NCI-H146 (cell line): ENCODE results near the gene MX2.
"Not testable (repeated sequence)": the region's sequence is repeated elsewhere in the genome, so short reads cannot be mapped to it uniquely, and the experiment has no call there.

Experiments used
- DNase-seq: peaks from one replicate; lab custom pipeline; 2025; lab: John Stamatoyannopoulos, UW

The MX2 gene, protein sequence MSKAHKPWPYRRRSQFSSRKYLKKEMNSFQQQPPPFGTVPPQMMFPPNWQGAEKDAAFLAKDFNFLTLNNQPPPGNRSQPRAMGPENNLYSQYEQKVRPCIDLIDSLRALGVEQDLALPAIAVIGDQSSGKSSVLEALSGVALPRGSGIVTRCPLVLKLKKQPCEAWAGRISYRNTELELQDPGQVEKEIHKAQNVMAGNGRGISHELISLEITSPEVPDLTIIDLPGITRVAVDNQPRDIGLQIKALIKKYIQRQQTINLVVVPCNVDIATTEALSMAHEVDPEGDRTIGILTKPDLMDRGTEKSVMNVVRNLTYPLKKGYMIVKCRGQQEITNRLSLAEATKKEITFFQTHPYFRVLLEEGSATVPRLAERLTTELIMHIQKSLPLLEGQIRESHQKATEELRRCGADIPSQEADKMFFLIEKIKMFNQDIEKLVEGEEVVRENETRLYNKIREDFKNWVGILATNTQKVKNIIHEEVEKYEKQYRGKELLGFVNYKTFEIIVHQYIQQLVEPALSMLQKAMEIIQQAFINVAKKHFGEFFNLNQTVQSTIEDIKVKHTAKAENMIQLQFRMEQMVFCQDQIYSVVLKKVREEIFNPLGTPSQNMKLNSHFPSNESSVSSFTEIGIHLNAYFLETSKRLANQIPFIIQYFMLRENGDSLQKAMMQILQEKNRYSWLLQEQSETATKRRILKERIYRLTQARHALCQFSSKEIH

DNA sequence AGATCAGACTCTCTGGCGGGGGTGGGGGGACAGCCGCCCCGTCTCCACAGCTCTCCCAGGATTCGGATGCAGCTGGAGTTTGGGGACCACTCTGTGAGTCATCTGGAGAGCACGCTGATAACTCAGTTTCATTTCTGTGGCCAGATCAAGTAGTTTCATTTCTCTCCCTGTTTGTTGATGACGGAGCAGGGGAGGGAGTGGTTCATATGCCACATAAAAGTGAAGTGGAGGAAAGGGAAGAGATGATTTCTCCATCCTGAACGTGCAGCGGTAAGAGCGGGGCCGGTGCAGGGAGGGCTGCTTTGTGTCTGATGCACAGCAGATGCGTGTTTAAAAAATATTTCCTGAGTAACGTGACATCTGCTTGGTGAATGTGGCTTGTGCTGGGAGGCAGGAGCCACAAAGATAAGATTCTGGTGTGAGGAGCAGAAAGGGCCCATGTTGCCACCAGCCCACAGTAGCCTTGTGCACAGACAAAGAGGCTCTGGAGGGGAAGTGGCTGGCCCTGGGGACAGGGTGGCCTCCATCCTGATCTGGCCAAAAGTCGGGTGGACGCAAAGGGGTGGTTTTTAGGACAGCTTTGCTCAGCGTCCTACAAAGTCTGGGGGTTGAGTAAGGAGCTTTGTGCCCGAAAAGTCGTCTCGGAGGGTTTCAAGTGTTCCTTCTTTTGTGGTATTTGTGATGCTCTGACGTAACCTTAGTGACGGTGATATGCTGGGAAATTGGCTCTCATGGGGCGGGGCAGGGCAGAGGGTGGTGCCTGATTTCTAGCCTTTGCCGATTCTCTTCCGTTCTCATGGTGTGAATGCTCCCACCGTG is at the start of gene MX2:
Gene MX2, plus strand, starts transcription at position 242 of the 819 bp plus-strand sequence. CDS start 14,880 bp downstream, outside the sequence.
- no peak for DNase-seq

DNA sequence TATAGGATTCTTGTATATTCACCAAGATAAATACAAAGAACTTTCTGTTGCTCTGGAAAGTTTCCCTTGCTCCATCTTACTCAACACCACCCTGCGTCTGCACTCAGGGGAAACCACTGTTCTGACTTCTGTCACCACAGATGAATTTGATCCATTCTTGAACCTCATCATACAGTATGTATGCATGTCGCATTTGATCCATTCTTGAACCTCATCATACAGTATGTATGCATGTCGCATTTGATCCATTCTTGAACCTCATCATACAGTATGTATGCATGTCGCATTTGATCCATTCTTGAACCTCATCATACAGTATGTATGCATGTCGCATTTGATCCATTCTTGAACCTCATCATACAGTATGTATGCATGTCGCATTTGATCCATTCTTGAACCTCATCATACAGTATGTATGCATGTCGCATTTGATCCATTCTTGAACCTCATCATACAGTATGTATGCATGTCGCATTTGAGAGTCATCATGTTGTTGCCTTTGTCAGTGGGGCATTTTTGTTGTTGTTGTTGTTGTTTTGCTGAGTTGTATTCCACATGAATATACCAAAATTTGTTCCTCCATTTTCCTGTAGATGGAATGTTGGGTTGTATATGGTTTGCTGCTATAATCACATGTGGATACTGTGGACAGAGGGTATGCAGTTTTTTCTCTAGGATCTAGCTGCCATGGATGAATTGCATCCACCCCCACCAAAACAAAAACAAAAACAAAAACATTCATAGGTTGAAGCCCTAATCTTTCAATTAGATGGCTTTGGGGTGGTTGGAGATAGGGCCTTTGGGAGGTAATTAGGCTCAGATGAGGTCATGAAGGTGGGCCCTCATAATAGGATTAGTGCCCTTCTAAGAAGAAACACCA is 48.3 kb upstream of the MX2 start:
- not testable (repeated sequence) for DNase-seq

DNA sequence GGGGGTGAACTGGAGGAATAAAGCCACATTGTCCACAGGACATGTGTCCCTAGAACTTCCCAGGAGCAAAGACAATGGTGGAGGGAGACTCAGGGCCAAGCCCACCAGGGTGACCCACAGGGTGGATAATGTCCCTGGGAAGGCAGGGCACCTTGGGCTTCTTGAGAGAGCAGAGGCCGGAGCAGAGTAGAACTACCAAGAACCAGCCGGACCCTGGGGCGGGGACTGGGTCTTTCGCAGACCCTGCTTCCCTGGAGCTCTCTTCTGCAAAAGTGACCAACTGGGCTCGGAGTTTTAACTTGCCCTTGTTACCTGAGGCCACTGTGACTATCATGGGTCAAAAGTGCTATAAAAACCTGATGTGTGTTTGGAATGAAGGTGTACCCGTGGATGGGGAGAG is 46.1 kb upstream of the MX2 start:
- DNase-seq = no peak

GRCh38 chr21:41316200-41317062 is 45.4 kb upstream of the MX2 start, which contains the start of gene FAM3B:
Gene FAM3B, plus strand, starts transcription at chr21:41316801. Its CDS starts 79 bp downstream, at chr21:41316880.
- peak; percentile 92 for DNase-seq

GRCh38 chr21:41317063-41317392 is 44.8 kb upstream of the MX2 start:
- DNase-seq = no peak

- peak; percentile 56 for DNase-seq
Observed at GRCh38 chr21:41317458-41317857, 44.4 kb upstream of the MX2 start.

DNA sequence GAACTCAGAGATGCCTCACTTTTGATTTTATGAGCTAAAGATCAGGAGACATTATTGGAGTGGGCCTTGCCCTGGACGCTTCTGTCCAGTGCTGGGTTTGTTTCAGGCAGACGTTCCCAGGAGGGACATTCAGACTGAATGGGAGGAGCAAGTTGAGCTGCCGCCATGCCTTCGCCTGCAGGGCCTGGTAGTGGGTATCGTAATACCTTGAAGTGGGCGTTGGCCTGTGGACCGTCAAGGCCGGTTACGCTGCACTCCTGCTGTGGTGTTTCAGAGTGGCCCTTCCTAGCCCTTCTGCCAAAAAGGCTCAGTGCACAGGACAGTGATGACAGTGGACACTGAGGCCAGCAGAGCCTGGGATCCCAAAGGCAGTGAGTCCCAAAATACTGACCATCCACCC is 43.6 kb upstream of the MX2 start:
- no peak for DNase-seq

GRCh38 chr21:41319273-41319672 is 42.6 kb upstream of the MX2 start:
- DNase-seq = no peak

GRCh38 chr21:41321211-41321907 is 40.5 kb upstream of the MX2 start:
- DNase-seq = peak; percentile 75

DNA sequence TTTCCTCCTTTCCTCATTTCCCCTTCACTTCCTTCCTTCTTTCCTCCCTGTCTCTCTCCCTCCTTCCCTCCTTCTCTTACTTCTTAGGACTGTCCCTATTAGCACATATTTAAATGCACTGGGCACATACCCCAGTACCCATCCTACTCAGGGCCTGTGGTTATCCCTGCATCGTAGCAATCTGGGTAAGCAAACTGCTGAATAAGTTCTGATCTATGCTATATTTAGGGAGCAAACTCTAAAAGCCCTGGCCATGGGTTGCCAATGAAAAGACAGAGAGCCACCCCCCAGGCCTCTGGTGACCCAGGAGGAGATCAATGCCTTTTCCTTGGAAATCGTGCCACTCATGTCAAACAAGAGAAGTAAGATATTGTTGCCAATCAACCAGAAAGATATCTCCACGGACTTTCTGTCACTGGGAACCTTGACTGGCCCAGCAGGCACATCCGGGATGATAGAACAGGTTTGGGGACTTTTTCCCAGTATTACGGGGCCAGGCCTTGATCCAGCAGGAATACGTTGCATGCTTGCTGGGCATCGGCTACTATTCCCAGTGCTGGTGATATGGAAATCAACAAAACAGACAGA is 39.8 kb upstream of the MX2 start:
- DNase-seq = no peak

DNA sequence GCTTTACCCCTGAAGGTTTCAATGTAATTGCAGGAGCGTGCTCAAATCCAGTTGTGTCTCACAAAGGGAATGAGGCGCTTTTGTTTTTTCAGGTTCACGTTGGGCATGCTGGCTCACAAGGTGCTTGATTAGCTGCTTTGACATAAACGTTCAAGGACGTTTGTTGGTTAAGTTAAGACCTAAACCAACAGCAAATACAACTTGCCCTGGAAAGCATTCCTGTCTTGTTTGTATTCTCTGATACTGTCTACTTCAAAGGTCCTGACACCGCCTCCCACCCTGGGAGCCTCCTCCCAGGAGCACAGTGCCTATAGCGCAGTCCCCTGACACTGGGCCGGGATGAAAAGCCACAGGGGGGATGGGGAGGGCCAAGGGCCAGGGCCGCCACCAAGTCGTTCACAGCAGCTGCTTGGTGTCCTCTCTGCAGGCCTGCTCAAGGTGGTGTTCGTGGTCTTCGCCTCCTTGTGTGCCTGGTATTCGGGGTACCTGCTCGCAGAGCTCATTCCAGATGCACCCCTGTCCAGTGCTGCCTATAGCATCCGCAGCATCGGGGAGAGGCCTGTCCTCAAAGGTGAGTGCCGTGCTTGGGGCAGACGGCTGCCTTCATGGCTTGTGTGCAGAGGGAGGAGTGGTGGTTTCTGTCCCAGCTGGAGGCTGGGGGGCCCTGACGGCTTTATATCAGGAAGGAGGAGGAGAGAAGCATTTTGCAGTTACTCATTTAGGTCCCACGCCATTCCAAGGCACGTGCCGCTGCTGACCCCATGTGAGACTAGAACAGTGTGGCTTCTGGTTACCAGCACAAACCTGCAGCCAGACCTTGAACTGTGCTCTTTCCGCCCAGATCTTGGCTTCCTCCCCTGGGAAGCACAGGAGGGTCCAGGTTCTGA is 39.1 kb upstream of the MX2 start:
- no peak for DNase-seq

- no peak for DNase-seq
Observed at GRCh38 chr21:41325138-41325912, 36.5 kb upstream of the MX2 start.

- no peak for DNase-seq
Observed at GRCh38 chr21:41326414-41327080, 35.3 kb upstream of the MX2 start.

- no peak for DNase-seq
Observed at GRCh38 chr21:41327753-41328152, 34.1 kb upstream of the MX2 start.

DNA sequence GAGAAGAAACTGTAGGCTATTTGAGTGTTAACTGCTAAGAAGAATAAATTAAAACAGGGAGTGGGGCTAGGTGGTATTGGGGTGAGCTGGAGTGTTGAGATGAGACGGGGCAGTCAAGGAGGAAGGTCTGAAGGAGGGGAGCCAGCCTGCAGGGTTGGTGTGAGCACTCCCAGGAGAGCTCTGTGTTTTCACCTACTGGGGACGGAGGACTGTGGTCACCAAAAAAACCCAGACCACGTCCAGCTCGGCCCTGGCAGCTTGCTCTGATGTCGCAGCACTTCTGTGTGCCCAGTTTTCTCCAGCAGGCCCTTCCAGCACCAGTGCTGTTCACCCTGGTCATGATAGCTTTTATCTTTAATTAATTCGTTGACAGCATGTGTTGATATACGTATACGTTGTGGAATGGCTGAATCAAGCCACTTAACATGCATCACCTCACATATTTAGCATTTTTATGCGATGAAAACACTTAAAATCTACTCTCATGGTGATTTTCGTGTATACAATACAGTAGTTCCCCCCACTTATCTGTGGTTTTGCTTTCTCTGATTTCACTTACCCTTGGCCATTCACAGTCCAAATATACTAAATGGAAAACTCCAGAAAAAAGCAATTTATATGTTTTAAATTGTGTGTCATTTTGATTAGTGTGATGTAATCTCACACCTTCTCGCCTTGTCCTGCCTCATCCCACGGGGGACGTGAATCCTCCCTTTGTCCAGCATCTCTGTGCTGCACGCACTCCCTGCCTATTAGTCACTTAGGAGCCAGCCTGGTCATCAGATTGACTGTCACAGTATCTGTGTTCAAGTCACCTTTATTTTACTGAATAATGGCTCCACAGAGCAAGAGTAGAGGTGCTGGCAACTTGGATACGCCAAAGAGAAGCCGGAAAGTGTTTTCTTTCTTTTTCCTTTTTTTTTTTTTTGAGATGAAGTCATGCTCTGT is 32.9 kb upstream of the MX2 start:
- no peak for DNase-seq

DNA sequence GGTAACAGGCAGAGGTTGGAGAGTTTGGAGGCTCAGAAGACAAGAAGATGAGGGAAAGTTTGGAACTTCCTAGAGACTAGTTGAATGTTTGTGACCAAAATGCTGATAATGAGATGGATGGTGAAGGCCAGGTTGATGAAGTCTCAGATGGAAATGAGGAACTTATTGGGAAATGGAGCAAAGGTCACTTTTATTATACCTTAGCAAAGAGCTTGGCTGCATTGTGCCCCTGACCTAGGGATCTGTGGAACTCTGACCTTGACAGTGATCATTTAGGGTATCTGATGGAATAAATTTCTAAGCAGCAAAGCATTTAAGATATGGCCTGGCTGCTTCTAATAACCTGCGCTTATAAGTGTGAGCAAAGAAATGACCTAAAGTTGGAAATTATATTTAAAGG is 28.1 kb upstream of the MX2 start:
- DNase-seq = no peak
